OCI-LY3 (cell line): ENCODE results near the gene ASXL3.

ENCODE experiments used
- CTCF ChIP-seq: fragments of 200-600, 300-600 bp; sonication (generic); IDR thresholded peaks from 2 replicates; pipeline ENCODE4 v1.5.1; 2014; ENCODE audit warnings: antibody characterized with exemption, low read length, low read depth
- EZH2phosphoT487 ChIP-seq: fragments of 200-600 bp; shearing (Covaris generic); IDR thresholded peaks from 2 replicates; pipeline ENCODE4 v1.6.1; 2018; ENCODE audit warnings: antibody characterized with exemption, mixed run types, low read depth

DNA sequence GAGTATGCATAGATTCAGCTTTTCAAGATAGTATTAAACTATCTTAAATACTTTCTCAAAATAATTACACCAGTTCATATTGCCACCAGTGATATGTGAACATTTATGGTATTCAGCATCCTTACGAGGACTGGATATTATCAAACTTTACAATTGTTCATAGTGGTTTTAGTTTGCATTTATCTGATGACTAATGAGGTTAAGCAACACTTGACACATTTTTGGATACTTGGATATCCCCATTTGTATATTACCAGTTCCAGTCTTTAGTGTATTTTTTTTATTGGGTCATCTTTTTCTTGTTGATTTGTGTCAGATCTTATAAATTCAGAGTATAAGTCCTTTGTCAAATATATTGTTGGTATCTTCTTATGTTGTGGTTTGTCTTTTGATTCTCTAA is 128.4 kb downstream of the ASXL3 start:
- TF ChIP-seq CTCF (no peak), EZH2phosphoT487 (no peak)
